Rectal smooth muscle tissue (tissue), 1 donor: ENCODE results near the gene LONP2.
"Not testable (repeated sequence)": the region's sequence is repeated elsewhere in the genome, so short reads cannot be mapped to it uniquely, and the experiment has no call there.

Experiments
- H3K27ac ChIP-seq: one replicate; pipeline ENCODE4 v1.7.0; 2013; ENCODE audit warnings: low read depth, low read length, inconsistent platforms
- H3K27me3 ChIP-seq: one replicate; pipeline ENCODE4 v1.7.0; 2013; ENCODE audit warnings: low read length; ENCODE audit not compliant: control insufficient read depth, insufficient read depth
- H3K36me3 ChIP-seq: one replicate; pipeline ENCODE4 v1.7.0; 2013; ENCODE audit warnings: low read length; ENCODE audit not compliant: control insufficient read depth, insufficient read depth
- H3K4me1 ChIP-seq: one replicate; pipeline ENCODE4 v1.7.0; 2013; ENCODE audit warnings: low read length; ENCODE audit not compliant: control insufficient read depth, insufficient read depth
- H3K4me3 ChIP-seq: one replicate; pipeline ENCODE4 v1.7.0; 2013; ENCODE audit warnings: low read length
- H3K9ac ChIP-seq: one replicate; pipeline ENCODE4 v1.7.0; 2013; ENCODE audit warnings: low read length

Gene LONP2

GRCh38 chr16:48383877-48384519 lies 139.9 kb downstream of the LONP2 start:
- Histone ChIP-seq H3K36me3 (no peaks in the 10 kb centered on the region), H3K4me3 (peak overlapping the region; percentile 87), H3K4me1 (peaks cover 13% of the 10 kb centered on the region), H3K9ac (peak overlapping the region; percentile 85), H3K27ac (peak overlapping the region; percentile 90), H3K27me3 (no peaks in the 10 kb centered on the region)

GRCh38 chr16:48384520-48385252 lies 140.6 kb downstream of the LONP2 start:
- H3K9ac ChIP-seq = peak overlapping the region; percentile 85
- peak overlapping the region; percentile 87 for H3K4me3 ChIP-seq
- H3K4me1 ChIP-seq = peaks cover 11% of the 10 kb centered on the region
- H3K36me3 ChIP-seq = no peaks in the 10 kb centered on the region
- peak overlapping the region; percentile 95 for H3K27ac ChIP-seq
- no peaks in the 10 kb centered on the region for H3K27me3 ChIP-seq

GRCh38 chr16:48385253-48386150 lies 141.4 kb downstream of the LONP2 start, which contains the start of gene SIAH1:
TSS of gene SIAH1 (minus strand) at chr16:48385413. CDS start at chr16:48362428, 22,985 bp downstream.
- H3K9ac ChIP-seq = peak within 1 kb of the TSS; percentile 85
- H3K36me3 ChIP-seq = no peaks in the 10 kb centered on the region
- no peaks in the 10 kb centered on the region for H3K27me3 ChIP-seq
- H3K27ac ChIP-seq = peak within 1 kb of the TSS; percentile 95
- H3K4me1 ChIP-seq = peaks cover 11% of the 10 kb centered on the region
- peak within 1 kb of the TSS; percentile 91 for H3K4me3 ChIP-seq

- no peaks in the 10 kb centered on the region for H3K36me3 ChIP-seq
- H3K4me1 ChIP-seq = peaks cover 11% of the 10 kb centered on the region
- H3K27me3 ChIP-seq = no peaks in the 10 kb centered on the region
- H3K4me3 ChIP-seq = no peak overlapping the region
- H3K27ac ChIP-seq = no peak overlapping the region
- H3K9ac ChIP-seq = no peak overlapping the region
Measured at GRCh38 chr16:48386559-48387312, 142.6 kb downstream of the LONP2 start.

- H3K36me3 ChIP-seq = no peaks in the 10 kb centered on the region
- no peak overlapping the region for H3K27ac ChIP-seq
- no peaks in the 10 kb centered on the region for H3K4me1 ChIP-seq
- H3K27me3 ChIP-seq = no peaks in the 10 kb centered on the region
- H3K4me3 ChIP-seq = no peak overlapping the region
- no peak overlapping the region for H3K9ac ChIP-seq
Measured at GRCh38 chr16:48392407-48392806, 148.3 kb downstream of the LONP2 start.

- H3K4me1 ChIP-seq = no peaks in the 10 kb centered on the region
- H3K27me3 ChIP-seq = no peaks in the 10 kb centered on the region
- no peak overlapping the region for H3K4me3 ChIP-seq
- H3K9ac ChIP-seq = no peak overlapping the region
- no peak overlapping the region for H3K27ac ChIP-seq
- H3K36me3 ChIP-seq = no peaks in the 10 kb centered on the region
Measured at GRCh38 chr16:48393485-48394354, 149.6 kb downstream of the LONP2 start.

GRCh38 chr16:48394355-48394703 lies 150.2 kb downstream of the LONP2 start:
- Histone ChIP-seq H3K4me1 (no peaks in the 10 kb centered on the region), H3K27ac (no peak overlapping the region), H3K36me3 (no peaks in the 10 kb centered on the region), H3K9ac (no peak overlapping the region), H3K4me3 (no peak overlapping the region), H3K27me3 (no peaks in the 10 kb centered on the region)

- H3K9ac ChIP-seq = no peak overlapping the region
- no peaks in the 10 kb centered on the region for H3K4me1 ChIP-seq
- H3K27me3 ChIP-seq = no peaks in the 10 kb centered on the region
- H3K36me3 ChIP-seq = no peaks in the 10 kb centered on the region
- no peak overlapping the region for H3K27ac ChIP-seq
- no peak overlapping the region for H3K4me3 ChIP-seq
Measured at GRCh38 chr16:48395375-48395774, 151.3 kb downstream of the LONP2 start.

- not testable (repeated sequence) for H3K9ac ChIP-seq, H3K27ac ChIP-seq, H3K4me3 ChIP-seq, H3K36me3 ChIP-seq, H3K27me3 ChIP-seq, H3K4me1 ChIP-seq
Measured at GRCh38 chr16:48402547-48402946, 158.4 kb downstream of the LONP2 start.

- H3K9ac ChIP-seq = no peak overlapping the region
- no peak overlapping the region for H3K27ac ChIP-seq
Measured at GRCh38 chr16:48405153-48405552, 161.1 kb downstream of the LONP2 start.

GRCh38 chr16:48405907-48406306 lies 161.8 kb downstream of the LONP2 start:
- no peak overlapping the region for H3K27ac ChIP-seq
- H3K4me3 ChIP-seq = no peak overlapping the region
- no peak overlapping the region for H3K9ac ChIP-seq

More at GRCh38 chr16:48405153-48405552, 161.1 kb downstream of the LONP2 start:
- Histone ChIP-seq H3K36me3 (no peaks in the 10 kb centered on the region), H3K4me3 (no peak overlapping the region), H3K27me3 (no peaks in the 10 kb centered on the region), H3K4me1 (no peaks in the 10 kb centered on the region)

More at GRCh38 chr16:48405907-48406306, 161.8 kb downstream of the LONP2 start:
- Histone ChIP-seq H3K4me1 (no peaks in the 10 kb centered on the region), H3K36me3 (no peaks in the 10 kb centered on the region), H3K27me3 (no peaks in the 10 kb centered on the region)
